ENCODE measurements around the gene AFF2. TPM values are rescaled to one million over a fixed set of nuclear protein-coding genes. Genes with fewer than 3 reads are reported as not detected.

AFF2 gene
- total RNA-seq, 1 experiment from 2014 or later: not detected

DNA sequence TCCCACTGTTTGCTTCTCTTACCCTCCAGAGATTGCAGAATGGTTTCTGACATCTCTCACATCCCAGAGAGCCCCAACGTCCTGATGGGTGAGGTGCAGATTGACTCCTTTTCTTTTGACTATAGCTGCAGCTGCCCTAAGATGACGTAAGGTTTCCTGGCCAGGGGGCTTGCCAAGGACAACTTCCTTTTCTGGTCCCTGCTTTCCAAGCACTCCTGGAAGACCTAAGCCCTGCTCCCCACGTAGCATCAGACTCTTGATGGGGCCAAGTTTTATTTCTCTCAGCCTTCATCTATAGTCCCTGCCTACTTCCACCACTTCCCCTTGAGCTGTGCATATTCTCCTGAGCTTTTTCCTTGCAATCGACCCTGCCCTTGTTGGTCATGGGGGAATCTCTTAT lies 507.0 kb downstream of the AFF2 start:
- H3K4me3 ChIP-seq: no peak overlapping the region
- H3K27me3 ChIP-seq: no peaks in the 10 kb centered on the region
- H3K36me3 ChIP-seq: no peaks in the 10 kb centered on the region
- no peaks in the 10 kb centered on the region for H3K9me3 ChIP-seq
- no peak for DNase-seq

DNA sequence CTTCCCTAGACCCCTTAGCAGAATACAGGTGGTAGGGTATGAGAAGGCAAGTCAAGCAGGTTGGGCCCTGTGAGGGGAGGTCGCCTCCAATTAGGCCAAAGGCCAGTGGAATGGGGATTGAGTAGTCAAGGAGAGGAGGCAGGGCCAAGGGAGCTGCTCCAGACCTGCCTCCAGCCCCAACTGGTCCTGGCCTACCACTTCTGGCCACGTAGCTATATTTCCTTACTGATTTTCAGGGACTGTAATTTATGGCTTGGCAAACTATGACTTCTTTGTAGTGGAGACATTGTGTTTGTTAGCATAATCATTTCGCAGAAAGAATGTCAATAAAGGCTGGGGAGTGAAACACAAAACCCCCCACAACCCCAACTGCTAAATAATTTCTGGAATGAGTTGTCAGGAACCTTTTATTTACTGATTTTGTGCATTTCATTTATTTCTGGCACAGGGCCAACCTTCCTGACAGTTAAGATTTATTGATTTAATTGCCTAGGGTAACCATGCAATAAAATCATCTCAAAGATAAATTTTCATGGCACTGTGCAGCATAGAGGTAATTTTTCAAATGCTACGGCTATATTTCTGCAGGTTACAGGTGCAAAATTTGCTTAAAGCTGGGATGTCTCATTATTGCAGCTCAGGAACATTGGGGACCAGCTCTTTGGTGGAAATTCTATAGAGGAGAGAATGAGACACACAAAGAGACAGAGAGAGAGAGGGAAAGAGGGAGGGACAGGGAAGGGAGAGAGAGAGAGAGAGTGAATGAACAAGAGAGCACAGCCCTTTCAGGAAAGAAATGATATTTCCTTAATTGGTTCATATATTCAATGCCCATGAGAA lies 509.8 kb downstream of the AFF2 start:
- H3K27me3 ChIP-seq: no peaks in the 10 kb centered on the region
- no peak overlapping the region for H3K4me3 ChIP-seq
- DNase-seq: no peak
- H3K36me3 ChIP-seq: no peaks in the 10 kb centered on the region
- no peaks in the 10 kb centered on the region for H3K9me3 ChIP-seq

DNA sequence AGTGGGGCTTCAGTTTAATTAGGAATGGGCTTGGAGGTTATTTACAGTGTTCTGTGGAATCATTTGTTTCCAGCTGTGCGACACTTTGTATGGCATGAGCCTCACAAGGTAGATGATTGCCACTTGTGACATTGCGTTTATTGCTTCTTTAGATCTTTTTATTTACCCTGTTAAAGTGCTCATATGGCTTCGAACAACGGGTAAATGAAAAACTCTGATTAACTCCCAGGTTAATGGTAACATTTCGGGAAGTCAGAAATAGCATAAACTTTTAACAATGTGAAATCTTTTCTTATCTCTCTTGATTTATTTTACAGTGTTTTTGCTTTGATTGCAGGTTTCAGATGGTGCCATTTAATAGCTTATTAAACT lies 510.4 kb downstream of the AFF2 start:
- H3K9me3 ChIP-seq: no peaks in the 10 kb centered on the region
- H3K4me3 ChIP-seq: no peak overlapping the region
- no peak for DNase-seq
- no peaks in the 10 kb centered on the region for H3K36me3 ChIP-seq
- no peaks in the 10 kb centered on the region for H3K27me3 ChIP-seq

DNA sequence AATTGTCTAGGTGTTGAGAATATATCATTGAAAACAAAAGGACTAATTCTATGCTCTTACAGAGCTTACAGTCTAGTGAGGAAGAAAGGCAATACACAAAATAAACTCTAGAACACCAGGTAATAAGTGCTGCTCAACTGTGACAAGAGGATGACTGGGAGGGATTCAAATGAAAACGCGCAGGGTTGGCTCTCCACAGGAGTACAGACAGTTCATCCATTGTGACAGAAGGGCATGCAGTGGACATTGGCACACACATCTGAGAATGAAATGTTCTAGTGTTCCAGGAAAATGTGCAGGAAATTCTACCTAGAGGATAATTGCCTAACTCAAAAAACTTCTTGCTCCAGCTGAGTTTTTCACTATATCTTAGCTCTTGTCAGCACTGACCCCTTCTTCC lies 512.7 kb downstream of the AFF2 start:
- Histone ChIP-seq H3K27me3 (no peaks in the 10 kb centered on the region), H3K4me3 (no peak overlapping the region), H3K36me3 (no peaks in the 10 kb centered on the region), H3K9me3 (no peaks in the 10 kb centered on the region)
- DNase-seq: no peak

DNA sequence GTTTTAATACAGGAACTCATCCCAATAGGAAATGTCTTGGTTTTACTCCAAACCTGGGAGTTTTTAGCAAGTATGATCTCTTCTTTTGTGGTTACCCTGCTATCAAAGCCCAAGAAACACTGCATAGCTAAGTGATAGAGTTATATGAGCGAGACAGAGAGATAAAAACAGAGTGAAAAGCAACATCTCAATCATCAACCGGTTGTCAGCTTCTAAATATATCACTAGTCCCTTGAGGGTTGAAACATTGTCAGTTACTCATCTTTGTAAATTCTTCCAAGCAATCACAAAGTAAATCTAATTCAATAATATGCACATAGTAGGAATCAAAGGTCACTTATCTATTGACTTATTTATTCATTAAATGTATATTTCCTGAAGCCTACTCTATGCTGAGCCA lies 520.7 kb downstream of the AFF2 start:
- no peak overlapping the region for H3K4me3 ChIP-seq
- H3K9me3 ChIP-seq: no peaks in the 10 kb centered on the region
- H3K36me3 ChIP-seq: no peaks in the 10 kb centered on the region
- no peak for DNase-seq
- no peaks in the 10 kb centered on the region for H3K27me3 ChIP-seq

DNA sequence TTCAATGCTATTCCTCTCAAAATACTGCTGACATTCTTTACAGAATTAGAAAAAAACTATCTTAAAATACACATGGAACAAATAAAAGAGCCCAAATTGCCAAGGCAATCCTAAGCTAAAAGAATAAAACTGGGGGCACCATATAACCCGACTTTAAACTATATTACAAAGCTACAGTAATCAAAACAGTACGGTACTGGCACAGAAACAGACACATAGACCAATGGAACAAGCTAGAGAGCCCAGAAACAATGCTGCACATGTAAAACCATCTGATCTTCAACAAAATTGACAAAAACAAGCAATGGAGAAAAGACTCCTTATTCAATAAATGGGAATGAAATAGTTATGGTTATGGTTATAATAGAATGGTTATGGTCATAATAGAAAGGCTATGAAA lies 522.1 kb downstream of the AFF2 start:
- no peaks in the 10 kb centered on the region for H3K9me3 ChIP-seq
- H3K27me3 ChIP-seq: no peaks in the 10 kb centered on the region
- no peak for DNase-seq
- no peak overlapping the region for H3K4me3 ChIP-seq
- no peaks in the 10 kb centered on the region for H3K36me3 ChIP-seq

DNA sequence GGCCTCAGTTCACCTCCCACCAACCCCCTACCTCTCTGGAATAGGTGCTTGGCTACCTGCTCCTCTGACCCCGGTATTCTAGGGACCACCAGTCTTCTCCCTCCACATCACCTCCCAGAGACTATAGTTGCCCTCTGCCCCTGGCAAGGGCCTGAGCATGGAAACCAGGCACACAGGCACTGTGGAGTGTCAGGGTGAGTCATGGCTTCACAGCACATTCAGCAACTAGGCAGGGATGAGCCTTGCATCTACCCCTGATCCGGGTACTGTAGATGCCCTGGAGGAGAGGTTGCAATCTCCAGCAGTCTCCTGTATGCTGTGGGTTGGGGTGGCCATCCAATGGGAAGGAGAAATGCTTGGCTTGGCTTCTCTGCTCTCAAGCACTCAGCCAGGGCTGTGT lies 532.0 kb downstream of the AFF2 start:
- no peaks in the 10 kb centered on the region for H3K9me3 ChIP-seq
- peak; percentile 0 for DNase-seq
- H3K4me3 ChIP-seq: no peak overlapping the region
- no peaks in the 10 kb centered on the region for H3K36me3 ChIP-seq
- no peaks in the 10 kb centered on the region for H3K27me3 ChIP-seq

DNA sequence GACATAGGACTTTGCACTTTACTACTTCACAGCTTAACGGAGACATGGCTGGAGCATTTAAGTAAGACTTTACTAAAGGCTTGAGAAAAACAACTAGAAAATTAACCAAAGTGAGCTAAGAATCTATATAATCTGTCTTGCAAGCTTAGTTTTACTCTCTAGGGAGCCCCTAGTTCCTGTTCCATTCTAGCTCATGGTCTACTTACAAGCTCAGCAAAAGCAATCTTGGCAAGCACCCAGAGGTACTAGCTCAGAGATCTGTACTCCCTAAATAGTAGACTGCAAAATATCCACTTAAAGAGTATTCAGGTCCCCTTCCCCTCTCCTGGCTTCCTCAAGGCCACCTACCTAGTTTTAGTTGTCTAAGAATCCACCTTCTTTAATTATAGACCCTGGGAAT lies 535.7 kb downstream of the AFF2 start:
- Histone ChIP-seq H3K36me3 (no peaks in the 10 kb centered on the region), H3K27me3 (no peaks in the 10 kb centered on the region), H3K9me3 (no peaks in the 10 kb centered on the region), H3K4me3 (no peak overlapping the region)
- no peak for DNase-seq

DNA sequence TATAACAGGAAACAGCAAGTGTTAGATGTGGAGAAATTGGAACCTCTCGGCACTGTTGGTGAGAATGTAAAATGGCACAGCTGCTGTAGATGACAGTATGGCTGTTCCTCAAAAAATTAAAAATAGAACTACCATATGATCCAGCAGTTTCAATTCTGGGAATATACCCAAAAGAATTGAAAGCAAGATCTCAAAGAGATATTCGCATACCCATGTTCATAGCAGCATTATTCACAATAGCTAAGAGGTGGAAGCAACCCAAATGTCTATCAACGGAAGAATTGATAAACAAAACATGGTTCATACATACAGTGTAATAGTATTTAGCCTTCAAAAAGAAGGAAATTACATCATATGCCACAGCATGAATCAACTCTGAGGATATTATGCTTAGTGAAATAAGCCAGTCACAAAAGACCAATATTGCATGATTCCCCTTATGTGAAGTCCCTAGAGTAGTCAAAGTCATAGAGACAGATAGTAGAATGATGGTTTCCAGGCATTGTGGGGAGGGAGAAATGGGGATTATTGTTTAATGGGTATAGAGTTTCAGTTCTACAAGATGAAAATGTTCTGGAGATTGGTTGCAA lies 537.0 kb downstream of the AFF2 start:
- H3K36me3 ChIP-seq: no peaks in the 10 kb centered on the region
- no peaks in the 10 kb centered on the region for H3K27me3 ChIP-seq
- H3K4me3 ChIP-seq: no peak overlapping the region
- no peak for DNase-seq
- H3K9me3 ChIP-seq: no peaks in the 10 kb centered on the region

DNA sequence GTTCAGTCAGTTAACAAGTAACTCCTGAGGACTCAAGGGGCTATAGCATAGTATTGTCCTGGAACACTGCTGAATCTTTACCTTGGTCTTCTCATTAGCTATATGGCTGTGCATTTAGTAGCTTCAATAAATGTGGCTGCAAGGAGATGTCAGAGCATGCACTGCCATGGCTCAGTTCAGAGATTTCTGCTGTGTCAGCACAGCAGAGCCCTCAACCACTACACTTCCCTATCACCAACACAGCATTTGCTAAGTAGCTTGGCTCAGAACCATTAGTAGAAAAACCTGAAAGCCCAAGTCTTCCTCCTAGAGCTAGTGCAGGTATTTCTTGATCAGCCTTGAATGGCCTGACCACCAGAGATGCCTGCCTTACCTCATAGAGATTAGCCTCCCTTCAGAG lies 538.6 kb downstream of the AFF2 start:
- no peaks in the 10 kb centered on the region for H3K36me3 ChIP-seq
- H3K4me3 ChIP-seq: no peak overlapping the region
- H3K9me3 ChIP-seq: no peaks in the 10 kb centered on the region
- no peak for DNase-seq
- no peaks in the 10 kb centered on the region for H3K27me3 ChIP-seq

DNA sequence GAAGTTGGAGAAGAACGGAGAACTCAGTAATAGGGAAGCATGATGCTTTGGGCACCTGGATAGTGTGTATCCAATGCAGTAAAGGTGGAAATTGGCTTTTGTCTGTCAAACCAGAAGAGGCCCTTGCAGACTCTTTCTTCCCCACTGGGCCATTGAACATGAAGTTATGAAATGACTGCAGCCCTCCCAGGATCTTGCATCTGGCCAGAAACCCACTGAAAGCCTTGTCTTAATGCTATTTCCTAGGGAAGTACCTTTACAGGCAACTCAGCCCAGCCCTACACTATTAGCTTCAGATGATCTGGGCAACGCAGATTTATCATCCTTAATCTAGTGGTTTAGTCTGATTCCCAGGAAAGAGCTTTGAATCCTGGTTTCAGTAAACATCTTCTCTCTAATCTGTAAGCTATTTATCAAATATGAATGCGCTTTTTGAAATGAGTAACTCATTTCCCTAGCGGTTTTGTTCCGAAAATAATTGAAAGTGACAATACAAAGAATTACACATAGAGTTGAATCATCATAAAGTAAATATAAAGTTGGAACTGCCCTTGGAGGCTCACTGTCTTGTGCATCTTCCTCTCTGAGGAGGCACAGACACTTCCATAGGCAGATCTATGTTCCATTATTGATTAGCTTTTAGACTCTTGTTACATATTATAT lies 540.6 kb downstream of the AFF2 start:
- no peaks in the 10 kb centered on the region for H3K27me3 ChIP-seq
- no peaks in the 10 kb centered on the region for H3K9me3 ChIP-seq
- no peak overlapping the region for H3K4me3 ChIP-seq
- no peaks in the 10 kb centered on the region for H3K36me3 ChIP-seq
- DNase-seq: no peak

DNA sequence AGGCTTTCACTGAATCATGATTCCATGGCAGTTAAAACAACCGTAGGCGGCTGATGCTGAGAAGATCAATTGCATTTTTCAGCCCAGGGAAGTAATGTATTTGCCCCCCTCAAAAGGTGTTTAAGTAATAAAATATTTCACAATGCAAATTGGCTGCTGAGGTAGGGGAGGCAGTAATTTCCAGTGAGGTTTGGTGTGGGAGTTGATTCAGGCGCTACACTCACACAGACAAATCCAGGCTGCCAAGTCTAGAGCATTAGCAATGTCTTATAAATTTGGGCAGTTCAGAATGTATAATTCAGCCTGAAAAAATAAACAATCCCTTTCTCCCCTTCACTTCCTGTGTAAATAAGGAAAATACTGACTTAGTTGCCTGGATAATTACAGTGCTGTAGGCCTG lies 543.0 kb downstream of the AFF2 start:
- Histone ChIP-seq H3K9me3 (no peaks in the 10 kb centered on the region), H3K4me3 (no peak overlapping the region), H3K27me3 (no peaks in the 10 kb centered on the region), H3K36me3 (no peaks in the 10 kb centered on the region)
- DNase-seq: no peak

DNA sequence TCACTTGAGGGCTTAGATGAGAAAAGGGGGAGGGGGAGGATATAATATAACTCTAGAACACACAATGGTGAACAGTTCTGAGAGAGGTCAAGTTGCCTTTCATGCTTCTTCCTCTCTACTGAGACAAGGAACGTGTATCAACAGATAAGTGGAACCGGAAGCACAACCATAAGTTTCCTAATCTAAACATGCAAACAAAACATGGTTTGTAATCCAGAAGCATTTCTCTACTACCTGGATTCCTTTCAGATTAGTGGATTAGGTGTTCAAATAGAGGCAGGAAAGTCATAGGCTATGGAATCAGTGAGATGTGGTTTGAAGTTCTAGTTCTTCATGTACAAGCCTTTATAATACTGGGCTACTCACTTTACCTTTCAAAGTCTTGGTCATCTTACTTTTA lies 544.1 kb downstream of the AFF2 start:
- no peak overlapping the region for H3K4me3 ChIP-seq
- no peaks in the 10 kb centered on the region for H3K27me3 ChIP-seq
- no peak for DNase-seq
- no peaks in the 10 kb centered on the region for H3K36me3 ChIP-seq
- H3K9me3 ChIP-seq: no peaks in the 10 kb centered on the region

DNA sequence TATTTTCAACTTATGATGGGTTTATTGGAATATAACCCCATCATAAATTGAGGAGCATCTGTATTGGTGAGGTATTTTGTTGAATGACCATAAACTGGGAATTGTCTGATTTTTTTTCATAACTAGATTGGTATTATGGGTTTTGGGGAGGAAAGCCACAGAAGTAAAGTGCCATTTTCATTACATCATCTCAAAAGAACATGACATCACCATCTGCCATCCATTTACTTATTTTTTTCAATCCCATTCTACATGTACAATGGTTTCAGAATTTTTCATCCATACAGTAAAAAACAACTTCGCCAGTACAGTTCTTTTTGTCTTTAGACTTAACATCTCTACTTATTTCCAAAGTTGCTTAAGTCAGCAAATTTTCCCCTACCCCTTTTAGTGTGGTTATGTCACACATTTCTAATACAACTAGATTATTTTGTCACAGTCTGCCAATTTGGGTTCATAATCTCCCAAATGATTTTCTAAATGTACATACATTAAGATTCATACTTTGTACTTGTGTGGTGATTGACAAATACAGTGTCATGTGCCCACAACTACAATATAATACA lies 545.3 kb downstream of the AFF2 start:
- Histone ChIP-seq H3K36me3 (no peaks in the 10 kb centered on the region), H3K4me3 (no peak overlapping the region), H3K27me3 (no peaks in the 10 kb centered on the region), H3K9me3 (no peaks in the 10 kb centered on the region)
- no peak for DNase-seq

All from MG63 (cell line).